ENCODE results near the gene PDIA6.
"Not testable (repeated sequence)": the region's sequence is repeated elsewhere in the genome, so short reads cannot be mapped to it uniquely, and the experiment has no call there.

PDIA6 gene

DNA sequence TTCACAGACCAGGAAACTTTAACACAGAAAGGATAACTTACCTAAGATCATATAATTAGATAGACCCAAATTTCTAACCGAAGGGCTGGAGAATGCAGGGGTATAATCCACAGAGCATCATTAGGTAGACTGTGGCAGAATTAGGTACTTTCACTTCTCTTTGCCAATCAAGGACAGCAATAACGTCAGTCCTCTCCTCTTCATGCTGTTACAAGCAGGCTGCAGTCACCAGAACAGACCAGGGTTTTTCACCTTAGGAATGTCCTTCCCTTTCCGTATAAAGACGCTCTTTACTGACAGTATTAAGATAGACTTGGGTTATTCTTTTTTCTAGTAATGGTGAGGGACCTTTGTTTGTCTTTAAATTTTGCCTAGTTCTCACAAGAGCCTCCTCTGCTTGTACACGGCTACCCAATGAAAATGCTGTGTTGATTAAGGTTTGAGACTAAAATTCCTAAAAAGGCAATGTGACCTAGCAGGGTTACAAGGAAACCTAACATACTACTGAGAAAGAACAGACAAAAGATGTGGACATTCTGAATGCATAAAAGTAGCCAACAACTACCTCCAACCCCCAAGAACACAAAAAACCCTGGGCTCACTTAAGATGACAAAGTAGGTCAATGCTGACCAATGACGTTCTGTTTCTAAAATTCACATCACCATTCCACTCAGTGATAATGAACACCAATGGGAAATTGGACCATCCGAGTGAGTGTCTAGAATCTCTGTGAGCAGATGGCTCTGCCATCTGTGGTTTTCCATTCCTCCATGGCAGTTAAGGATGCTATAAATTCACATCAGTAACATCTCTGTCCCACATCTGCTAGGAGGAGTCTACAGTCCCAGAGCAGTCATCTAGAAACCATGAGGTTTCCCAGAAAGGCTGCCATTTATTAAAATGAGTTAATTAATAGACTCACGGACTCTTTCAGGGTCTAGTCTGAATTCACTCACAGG, 2.1 kb downstream of the PDIA6 start:
- peak; percentile 31 for DNase-seq (ENCODE audit: low spot score)

DNA sequence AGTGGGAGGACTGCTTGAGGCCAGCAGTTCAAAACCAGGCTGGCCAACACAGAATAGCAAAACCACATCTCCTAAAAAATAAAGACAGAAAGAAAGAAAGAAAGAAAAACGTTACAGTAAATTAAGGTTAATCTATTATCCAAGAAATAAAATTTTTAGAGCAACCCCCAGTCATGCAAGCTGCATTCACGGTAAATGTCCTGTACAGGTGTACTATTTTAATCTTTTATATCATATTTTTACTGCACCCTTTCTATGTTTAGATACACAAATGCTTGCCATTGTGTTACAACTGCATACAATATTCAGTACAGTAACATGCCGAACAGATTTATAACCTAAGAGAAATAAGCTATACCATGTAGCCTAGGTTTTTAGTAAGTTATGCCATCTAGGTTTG, 6.0 kb downstream of the PDIA6 start:
- no peak for DNase-seq (ENCODE audit: low spot score)

DNA sequence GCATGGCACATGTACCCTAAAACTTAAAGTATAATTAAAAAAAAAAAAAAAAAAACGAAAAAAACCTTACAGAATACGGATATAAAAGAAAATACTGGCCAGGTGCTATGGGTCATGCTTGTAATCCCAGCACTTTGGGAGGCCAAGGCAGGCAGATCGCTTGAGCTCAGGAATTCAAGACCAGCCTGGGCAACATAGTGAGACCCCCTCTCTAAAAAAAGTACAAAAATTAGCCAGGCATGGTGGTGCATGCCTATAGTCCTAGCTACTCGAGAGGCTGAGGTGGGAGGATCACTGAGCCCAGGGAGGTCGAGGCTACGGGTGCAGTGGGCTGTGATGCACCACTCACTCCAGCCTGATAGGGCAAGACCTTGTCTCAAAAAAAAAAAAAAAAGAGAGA, 6.6 kb downstream of the PDIA6 start:
- not testable (repeated sequence) for DNase-seq (ENCODE audit: low spot score)

DNA sequence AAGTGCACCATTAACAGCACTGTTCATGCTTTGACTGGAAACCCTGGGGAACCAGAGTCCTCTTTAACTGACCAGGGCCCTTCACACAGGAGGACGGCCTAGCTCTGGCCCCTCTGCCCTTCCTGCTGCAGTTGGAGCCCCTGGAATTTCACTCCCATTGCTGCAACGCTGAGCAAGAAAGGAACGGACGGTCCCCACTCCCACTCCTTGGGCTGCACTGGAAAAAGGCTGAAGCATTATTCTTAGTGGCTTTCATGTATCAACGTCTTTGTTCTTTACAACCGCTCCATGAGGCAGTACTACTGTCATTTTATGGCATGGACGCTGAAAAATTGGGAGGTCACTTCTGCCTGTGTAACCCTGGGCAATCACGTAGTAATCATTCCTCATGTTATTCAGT, 9.9 kb downstream of the PDIA6 start:
- no peak for DNase-seq (ENCODE audit: low spot score)

DNA sequence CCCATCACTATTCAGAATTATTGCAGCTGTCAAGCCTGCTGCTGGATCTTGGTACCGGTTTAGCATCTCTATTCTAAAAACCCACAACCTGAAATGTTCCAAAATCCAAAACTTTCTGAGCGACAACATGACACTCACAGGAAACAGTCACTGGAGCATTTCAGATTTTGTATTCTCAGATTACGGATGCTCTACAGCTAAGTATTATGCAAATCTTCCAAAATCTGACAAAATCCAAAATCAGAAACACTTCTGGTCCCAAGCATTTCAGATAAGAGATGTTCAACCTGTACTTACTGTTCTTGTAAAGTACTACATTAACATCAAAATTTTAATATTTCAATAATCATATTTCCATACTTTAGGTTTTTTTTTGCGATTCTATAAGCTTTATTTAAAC, 12.4 kb downstream of the PDIA6 start:
- DNase-seq (ENCODE audit: low spot score), result no peak

DNA sequence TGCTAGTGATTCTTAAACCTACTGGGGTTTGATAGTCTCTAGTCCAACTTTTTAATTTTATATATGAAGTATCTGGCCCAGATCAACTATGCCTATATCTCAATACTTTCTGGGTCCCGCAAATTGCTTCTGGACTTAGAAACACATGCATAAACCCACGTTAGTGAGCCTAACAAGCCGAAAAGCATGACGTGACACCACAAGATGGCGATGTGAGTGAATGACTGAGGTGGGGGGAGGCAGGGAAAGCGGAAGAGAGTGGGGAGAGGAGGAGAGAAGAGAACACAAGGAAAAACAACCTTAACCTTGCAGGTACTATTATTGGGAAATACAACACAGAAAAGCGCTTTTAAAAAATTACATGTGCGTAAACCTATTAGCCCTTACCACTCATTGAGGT, 13.8 kb downstream of the PDIA6 start:
- no peak for DNase-seq (ENCODE audit: low spot score)

DNA sequence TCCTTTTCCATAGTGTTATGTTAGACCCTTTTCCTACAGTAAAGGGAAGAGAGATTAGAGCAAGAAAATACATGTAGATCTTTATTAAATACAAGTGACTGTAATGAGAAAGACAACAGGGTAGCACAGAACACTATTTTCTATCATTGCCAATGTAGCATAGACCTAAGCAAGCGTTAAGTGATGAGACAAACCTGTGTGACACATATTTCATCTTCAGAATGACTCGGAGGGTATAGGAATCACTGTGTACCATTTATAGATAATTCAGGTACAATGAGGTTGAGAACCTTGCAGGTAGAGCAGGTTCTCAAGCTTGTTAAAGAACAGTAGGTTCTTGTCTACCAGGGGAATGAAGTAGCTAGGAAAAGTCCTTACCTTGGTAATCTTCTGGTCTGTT, 15.9 kb downstream of the PDIA6 start:
- no peak for DNase-seq (ENCODE audit: low spot score)

DNA sequence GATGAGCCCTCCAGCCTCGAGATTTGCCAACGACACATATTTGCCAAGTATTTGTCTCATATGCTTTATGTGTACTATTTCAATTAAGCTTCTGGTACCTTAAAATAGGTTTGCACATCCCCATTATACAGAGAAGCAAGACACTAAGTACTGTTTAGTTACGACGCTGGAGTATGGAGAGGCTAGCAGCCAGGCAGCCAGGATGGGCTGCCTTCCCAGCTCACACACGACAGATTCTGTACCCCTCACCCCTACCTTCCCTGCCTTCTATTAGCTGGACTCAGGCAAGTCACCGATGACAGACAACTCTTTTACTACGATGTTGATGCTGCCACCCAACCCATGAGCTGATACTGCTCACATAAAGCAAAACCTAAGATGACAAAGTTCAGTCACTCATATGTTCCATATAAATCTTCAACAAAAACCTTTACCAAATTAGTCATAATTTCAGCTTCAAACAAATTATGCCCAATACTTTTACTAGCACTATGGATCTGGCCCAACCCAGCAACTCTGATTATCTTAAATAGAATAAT, 17.0 kb downstream of the PDIA6 start:
- no peak for DNase-seq (ENCODE audit: low spot score)

DNA sequence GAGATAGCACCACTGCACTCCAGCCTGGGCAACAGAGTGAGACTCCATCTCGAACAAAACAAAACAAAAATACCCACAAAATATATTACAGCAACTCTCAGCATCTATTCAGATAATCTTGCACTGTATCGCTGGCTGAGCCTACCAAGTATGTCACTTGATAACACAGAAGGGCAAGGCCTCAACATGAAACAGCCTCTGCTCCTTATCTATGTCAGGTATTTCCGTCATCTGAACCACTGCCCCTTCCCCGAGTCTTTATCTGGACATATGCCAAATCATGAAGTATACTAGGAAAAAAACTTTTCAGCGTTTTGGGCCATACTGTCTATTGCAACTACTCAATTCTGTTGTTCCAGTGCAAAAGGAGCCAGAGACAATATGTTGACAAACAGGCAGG, 17.7 kb downstream of the PDIA6 start:
- DNase-seq (ENCODE audit: low spot score), result no peak

DNA sequence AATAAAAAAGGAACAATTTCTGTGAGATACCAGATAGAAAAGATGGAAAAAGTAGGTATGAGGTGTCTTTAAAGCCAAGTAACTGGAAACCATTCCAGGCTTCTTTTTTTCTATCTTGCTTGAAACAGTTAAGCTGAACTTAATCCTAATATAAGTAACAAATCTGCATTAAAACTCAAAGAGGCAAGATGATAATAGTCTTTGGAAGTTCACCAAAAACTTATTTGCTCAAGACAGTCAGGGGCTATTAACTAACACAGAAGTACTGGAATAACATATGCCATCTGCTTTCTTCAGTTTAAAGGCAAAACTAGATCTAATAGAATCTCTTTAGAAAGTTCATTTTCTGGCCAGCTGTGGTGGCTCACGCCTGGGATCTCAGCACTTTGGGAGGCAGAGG, 18.8 kb downstream of the PDIA6 start:
- DNase-seq (ENCODE audit: low spot score), result no peak

DNA sequence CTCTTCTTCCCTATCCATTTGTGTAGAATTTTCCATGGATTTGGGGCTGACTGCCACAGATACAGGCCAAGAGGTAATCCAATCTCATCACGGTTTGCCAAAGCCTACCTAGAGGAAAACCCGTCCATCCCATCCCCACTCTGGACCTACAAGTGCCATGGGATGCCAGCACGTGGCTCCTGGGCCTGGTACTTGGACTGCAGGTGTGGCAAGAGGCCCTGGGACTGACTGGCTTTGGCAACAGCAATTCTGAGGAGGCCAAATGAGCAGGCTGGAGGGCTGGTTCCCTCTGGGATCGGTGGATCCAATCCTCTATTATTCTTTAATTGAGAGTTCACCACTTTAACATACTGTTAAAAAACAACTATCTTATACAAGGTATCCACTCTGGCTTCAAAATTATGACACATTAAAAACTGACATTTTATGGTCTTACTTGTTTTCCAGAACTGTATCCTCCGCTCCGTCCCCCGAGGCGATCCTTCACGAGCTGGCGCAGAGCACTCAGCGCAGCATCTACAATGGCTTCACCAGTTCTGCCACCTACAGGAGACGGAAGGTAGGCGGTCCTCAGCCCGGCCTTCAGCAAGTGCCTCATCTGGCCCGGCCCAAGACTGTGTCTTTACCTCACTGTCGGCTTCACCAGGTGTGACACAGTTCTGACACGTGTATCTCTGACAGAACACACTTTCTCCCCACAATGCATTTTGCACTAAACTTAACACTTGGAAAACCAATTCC, 19.8 kb downstream of the PDIA6 start:
- DNase-seq (ENCODE audit: low spot score), result no peak

DNA sequence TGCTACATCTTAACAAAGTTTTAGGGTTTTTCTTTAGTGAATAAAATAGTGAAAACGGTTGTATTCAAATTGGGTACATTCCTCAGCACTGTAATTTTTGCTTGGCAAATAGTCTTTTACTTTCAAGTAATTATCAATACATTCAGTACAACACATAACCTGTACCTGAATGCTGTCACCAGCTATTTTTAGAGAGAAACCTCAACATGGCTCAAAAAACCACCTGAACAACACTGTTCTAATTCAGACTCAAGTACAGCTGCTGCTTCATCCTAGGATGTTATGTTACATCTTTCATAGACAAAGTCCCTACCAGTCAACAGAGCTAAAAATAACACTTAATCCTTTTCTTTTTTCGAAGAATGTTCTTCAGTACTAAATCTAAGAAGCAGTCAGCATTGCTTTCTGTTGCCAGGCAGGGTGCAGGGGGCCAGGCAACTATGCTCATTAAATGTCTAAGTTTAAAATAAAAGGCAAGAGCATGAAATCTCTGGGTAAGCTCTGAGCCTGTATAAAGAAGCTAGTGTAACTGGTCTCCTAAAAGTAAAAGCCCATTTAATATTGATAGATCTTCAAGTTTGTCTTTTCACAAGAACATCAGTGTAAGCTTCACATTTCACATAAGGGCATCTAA, 20.5 kb downstream of the PDIA6 start:
- DNase-seq (ENCODE audit: low spot score), result no peak

DNA sequence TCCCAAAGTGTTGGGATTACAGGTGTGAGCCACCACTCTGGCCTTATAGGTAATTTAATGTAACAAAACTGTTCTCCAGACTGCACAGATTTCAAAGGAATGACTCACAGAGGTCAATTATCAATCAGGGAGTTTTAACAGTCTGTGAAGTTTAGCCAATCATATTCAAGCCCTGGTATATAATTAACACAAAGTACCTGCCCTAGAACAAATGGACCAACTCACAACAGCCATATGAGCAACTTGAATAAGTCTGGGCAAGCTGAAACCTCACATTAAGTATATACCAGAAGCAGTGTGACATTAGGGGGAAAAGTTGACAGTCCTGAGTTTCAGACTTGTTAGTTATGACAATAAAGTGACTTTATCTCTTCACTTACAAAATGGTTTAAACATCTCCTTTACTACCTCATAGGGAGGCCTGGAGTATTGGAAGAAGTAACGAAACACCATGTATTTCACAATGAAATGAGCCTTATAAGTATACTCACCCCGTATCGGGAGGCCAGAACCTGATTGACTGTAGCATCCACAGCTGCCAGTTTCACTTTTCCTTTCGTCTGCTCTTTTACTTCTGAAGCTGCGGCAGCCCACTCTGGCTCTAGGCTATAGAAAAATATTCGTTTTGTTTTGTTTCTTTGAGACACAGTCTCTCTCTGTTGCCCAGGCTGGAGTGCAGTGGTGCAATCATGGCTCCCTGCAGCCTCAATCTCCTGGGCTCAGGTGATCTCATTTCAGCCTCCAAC, 22.2 kb downstream of the PDIA6 start:
- no peak for DNase-seq (ENCODE audit: low spot score)

DNA sequence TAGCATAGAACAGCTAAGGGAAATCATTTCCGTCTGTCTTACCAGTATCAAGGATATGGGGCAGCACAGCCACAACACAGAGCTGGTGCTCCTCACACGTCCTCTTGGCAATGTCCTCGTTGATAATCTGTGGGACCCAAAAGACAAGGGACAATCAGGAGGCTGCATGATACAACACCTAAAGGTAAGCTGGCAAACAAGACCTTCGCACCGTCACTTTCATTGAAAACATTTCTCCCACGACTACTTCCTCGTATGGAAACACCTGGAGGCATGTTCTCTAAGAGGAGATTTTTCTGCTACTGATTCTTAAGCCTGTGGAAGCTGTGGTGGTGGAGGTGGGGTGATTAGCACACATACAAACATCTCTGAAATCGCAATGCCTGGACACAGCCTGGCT, 23.7 kb downstream of the PDIA6 start:
- no peak for DNase-seq (ENCODE audit: low spot score)

DNA sequence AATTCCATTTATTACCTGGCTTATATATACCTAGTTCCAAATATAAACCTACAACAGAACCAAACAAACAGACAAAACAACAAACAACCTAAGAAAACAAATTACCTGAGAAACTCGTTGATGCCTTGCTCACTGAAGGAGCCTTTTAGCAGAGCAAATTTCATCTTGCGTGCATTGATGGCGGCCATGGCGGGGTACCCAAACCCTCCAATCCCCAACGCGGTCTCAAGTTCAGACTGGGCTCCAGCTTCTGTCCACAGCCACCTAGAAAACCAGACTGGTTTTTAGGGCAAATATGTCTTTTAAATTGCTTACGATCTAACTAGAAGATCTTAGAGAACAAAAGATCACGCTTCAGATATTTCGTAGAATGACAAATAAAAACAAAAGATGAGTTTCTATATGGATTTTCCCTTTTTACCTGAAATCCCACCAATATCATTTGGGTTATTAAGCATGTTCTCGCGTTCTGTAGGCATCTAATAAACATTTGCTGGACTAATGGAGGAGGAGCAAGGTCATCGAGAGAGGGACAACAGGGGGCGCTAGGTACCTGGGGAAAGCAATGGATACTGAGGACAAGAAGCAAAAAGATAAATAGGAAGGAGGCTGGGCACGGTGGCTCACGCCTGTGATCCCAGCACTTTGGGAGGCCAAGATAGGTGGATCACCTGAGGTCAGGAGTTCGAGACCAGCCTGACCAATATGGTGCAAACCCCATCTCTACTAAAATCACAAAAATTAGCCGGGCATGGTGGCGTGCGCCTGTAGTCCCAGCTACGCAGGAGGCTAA, 25.2 kb downstream of the PDIA6 start:
- no peak for DNase-seq (ENCODE audit: low spot score)

DNA sequence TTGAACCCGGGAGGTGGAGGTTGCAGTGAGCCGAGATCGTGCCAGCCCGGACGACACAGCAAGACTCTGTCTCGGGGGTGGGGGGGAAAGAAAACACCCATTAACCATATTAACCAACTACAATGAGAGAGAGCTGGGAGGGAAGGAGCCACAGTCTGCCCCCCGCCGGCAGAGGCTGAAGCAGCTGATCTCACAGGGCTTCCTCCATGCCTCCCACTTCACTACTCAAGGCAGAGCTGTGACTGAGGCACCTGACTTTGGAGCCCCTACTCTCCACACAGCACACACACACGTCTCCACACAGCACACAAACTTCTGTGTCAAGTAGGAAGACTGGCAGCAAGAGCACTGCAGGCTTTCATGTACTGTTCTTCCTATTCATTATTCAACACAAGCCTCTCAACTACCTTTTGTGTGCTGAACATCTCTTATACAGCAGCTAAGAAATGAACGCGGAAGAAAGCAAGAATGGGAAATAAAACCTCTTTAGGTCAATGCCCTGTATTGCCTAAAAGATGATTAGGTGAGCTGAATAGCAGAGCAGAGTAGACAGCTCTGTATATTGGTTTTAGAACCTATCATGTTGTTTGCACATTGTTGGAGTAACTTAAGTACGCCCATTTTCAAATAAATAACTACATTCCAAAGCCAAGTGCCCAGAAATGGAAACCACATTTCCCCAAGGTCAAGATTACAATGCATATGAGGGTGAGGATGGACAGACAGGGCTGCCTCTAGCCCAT, 26.2 kb downstream of the PDIA6 start:
- DNase-seq (ENCODE audit: low spot score), result no peak

DNA sequence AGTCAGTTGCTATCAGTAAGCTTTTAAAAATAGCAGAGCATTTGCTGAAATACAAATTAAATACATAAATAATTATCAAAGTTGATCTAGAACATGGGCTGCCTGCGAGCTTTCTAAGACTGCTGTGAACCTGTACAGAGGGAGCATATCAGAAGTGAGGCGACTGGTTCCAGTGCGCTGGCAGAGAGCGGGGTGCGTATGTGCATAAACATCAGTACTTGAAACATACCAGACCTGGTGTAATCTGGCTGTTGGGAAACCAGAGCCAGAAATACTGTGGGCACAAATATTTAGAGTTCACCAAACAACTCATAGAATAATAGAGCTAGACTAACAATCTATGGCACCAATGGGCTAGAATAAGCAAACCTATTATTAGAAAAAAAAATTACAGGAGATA, 27.3 kb downstream of the PDIA6 start:
- no peak for DNase-seq (ENCODE audit: low spot score)

DNA sequence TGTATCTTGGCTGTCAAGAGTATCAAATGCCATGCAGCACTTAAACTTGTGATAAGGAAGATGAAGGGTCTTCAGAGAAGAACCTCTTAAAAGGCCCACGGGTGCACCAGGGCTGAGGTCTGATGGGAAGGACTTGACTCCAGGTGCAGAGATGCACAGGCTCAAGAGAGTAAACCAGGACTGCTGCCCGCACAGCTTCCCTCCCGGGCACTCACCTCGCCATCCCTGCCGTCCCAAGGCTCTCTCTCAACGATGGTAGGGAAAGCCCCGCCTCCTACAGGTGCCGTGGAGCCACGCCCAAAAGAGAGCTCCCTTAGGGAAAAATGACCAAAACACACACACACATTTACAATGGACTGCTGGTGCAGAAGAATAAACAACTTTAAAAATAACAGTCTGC, 27.9 kb downstream of the PDIA6 start:
- DNase-seq (ENCODE audit: low spot score), result no peak

DNA sequence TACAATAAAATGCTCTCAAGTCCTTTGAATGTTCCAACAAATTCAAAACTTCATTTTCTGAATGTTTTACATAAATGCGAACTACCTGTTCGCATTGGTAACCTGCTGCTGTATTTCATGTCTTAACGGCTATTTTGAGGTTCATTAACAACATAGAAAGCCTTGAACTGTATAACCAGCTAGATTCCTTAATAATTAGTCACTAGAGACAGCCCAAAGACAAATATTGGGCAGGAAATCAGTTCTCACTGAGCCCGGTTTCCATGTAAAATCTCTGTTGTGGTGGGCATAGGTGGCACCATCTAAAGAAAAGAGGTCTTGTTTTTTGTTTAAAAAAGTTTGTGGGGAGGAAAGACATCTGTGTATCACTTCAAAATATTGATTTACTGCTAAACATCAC, 29.2 kb downstream of the PDIA6 start:
- no peak for DNase-seq (ENCODE audit: low spot score)

DNA sequence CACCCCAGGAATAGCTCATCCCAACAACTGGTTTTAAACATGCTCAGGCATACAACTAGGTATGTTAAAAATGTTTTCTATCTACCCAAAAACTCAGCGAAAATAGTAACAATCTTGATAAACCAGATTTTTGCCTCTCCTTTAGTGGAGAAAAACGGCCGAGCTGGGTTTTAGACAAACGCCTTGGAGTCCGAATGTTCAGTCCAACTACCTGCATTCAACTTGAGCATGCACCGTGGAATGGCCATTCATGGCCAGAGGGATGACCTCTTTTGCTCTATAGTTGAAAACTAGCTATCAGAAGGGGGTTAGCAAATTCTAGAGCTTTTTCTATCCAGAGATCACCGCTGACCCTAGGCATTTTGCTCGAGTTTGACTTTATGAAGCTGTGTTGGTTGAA, 30.8 kb downstream of the PDIA6 start:
- no peak for DNase-seq (ENCODE audit: low spot score)
